Smooth muscle cell (in vitro differentiated cells): ENCODE measurements around the gene GRAPL. TPM values are rescaled to one million over a fixed set of nuclear protein-coding genes. Genes with fewer than 3 reads are reported as not detected.
"Not testable (repeated sequence)": the region's sequence is repeated elsewhere in the genome, so short reads cannot be mapped to it uniquely, and the experiment has no call there.

ENCODE experiments used
- DNase-seq: peaks from one replicate; lab custom pipeline; 2025; ENCODE audit not compliant: unreplicated experiment; lab: John Stamatoyannopoulos, UW
- H2AFZ ChIP-seq: fragments of 200-600 bp; sonication (generic); 2 replicates; pipeline ENCODE4 v1.6.0; 2016; ENCODE audit warnings: antibody characterized with exemption, low read depth, mild to moderate bottlenecking
- H3F3A ChIP-seq: fragments of 200-600 bp; sonication (generic); 2 replicates; pipeline ENCODE4 v1.6.0; 2017; ENCODE audit warnings: antibody characterized with exemption, low read depth
- H3K27ac ChIP-seq: fragments of 200-600 bp; sonication (generic); 2 replicates; pipeline ENCODE4 v1.5.1; 2016; ENCODE audit warnings: low read depth, mild to moderate bottlenecking
- H3K27me3 ChIP-seq: fragments of 200-600 bp; sonication (generic); 2 replicates; pipeline ENCODE4 v1.6.1; 2016; ENCODE audit warnings: low read depth, mild to moderate bottlenecking
- H3K36me3 ChIP-seq: fragments of 200-600 bp; sonication (generic); 2 replicates; pipeline ENCODE4 v1.5.1; 2016; ENCODE audit warnings: low read depth
- H3K4me1 ChIP-seq: fragments of 200-600 bp; sonication (generic); 2 replicates; pipeline ENCODE4 v1.5.1; 2016; ENCODE audit warnings: low read depth
- H3K4me2 ChIP-seq: fragments of 200-600 bp; sonication (generic); 2 replicates; pipeline ENCODE4 v1.6.0; 2016; ENCODE audit warnings: mild to moderate bottlenecking
- H3K4me3 ChIP-seq: fragments of 200-600 bp; sonication (generic); 2 replicates; pipeline ENCODE4 v1.5.1; 2016; ENCODE audit warnings: mild to moderate bottlenecking
- H3K79me2 ChIP-seq: fragments of 200-600 bp; sonication (generic); 2 replicates; pipeline ENCODE4 v1.6.0; 2016; ENCODE audit warnings: low read depth, mild to moderate bottlenecking
- H3K9ac ChIP-seq: fragments of 200-600 bp; sonication (generic); 2 replicates; pipeline ENCODE4 v1.6.0; 2016; ENCODE audit warnings: low read depth
- H3K9me3 ChIP-seq: fragments of 200-600 bp; sonication (generic); replicated peaks from 2 replicates; pipeline ENCODE4 v1.5.1; 2016; ENCODE audit warnings: low read depth
- H4K20me1 ChIP-seq: fragments of 200-600 bp; sonication (generic); 2 replicates; pipeline ENCODE4 v1.6.0; 2016; ENCODE audit warnings: low read depth
- WGBS: methylation state at CpG from one replicate; pipeline ENCODE4 v1.1.7; 2016; ENCODE audit warnings: low lambda C conversion rate; 5-methylcytosine and 5-hydroxymethylcytosine counted together
- polyA plus RNA-seq: library from polyadenylated mRNA; unstranded; fragments of >200 nt; fragmentation: Nextera tagmentation; extraction: Ambion mirVana; gene quantifications from 2 replicates; pipeline ENCODE4 v1.2.1, GENCODE V29; 2016
- total RNA-seq: library from RNA; depleted of rRNA; stranded (reverse); fragments of >200 nt; gene quantifications from 2 replicates; pipeline ENCODE4 v1.2.3, GENCODE V29; 2014

The GRAPL gene
- total and polyA plus RNA-seq, 2 experiments from 2014 or later: not detected

DNA sequence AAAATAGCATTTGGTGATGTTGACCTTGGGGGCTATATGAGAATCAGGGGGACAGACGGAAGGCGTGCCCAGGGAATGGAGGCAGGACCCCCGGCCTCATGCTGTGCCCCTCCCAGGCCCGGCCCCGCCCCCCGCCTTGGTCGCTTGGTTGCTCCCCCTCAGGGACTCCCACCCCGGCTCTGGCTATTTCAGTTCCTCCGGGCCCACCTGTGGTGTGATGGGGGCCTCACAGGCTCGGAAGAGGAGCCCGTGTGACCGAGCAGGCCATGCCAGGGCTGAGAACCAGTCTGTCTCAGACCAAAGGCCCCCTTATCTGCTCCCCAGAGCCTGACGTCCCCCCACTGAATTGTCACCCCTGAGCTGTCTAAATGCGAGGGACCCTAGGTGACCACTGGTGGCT, 4.4 kb downstream of the GRAPL start:
- H3K27me3 ChIP-seq, H3F3A ChIP-seq, H2AFZ ChIP-seq, H3K36me3 ChIP-seq, H3K9me3 ChIP-seq, H3K9ac ChIP-seq, H3K79me2 ChIP-seq, H3K4me2 ChIP-seq, H3K4me1 ChIP-seq, H4K20me1 ChIP-seq, H3K4me3 ChIP-seq, DNase-seq, H3K27ac ChIP-seq: not testable (repeated sequence)
- whole genome bisulfite sequencing: no CpG with 5 or more reads among the region's 14 CpGs

DNA sequence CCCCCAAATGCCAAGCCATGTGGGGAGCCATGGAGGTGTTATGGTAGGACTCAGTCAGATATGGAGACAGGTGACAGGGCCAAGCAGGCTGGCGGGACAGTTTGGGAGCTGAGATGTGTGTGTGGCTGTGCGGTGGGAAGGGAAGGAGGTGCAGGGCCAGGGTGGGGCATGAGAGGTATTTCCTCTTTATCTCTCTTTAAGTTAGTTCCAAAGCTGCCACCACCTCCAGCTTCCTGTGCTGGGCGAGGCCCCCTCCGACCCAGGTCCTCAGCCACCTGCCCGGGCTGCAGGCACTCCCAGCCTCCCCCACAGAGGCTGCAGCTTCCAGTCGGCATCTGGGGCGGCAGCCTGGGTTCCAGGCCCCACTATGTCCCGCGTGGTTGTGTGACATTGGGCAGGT, 6.4 kb downstream of the GRAPL start:
- not testable (repeated sequence) for H4K20me1 ChIP-seq, H3K79me2 ChIP-seq, H3K4me2 ChIP-seq, H3K4me3 ChIP-seq, H2AFZ ChIP-seq, H3K9me3 ChIP-seq, H3K4me1 ChIP-seq, H3K27ac ChIP-seq, H3K36me3 ChIP-seq, H3K9ac ChIP-seq, DNase-seq, H3F3A ChIP-seq, H3K27me3 ChIP-seq
- WGBS: no CpG with 5 or more reads among the region's 9 CpGs

DNA sequence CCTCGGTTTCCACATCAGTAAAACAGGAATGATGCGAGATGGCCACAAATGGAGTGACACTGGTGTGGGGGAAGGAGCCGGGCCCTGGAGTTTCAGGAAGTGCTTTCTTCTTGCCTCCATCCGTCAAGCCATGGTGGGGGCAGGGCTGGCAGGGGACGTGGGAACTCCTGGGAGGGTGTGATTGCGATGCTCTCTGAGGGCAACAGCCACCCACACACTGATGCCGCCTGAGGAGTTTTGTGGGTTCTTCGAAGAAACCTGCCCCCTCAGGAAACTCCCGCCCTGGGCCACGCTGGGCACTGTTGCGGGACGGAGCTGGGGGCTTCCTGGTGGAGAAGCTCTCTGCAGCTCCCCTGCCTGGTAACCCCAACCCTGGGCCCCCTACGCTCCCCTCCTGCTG, 8.0 kb downstream of the GRAPL start:
- not testable (repeated sequence) for H3K4me2 ChIP-seq, DNase-seq, H3K4me3 ChIP-seq, H2AFZ ChIP-seq, H3K9me3 ChIP-seq, H3K36me3 ChIP-seq, H3K4me1 ChIP-seq, H3F3A ChIP-seq, H3K27ac ChIP-seq, H4K20me1 ChIP-seq, H3K9ac ChIP-seq, H3K27me3 ChIP-seq, H3K79me2 ChIP-seq
- no CpG with 5 or more reads among the region's 13 CpGs for WGBS

DNA sequence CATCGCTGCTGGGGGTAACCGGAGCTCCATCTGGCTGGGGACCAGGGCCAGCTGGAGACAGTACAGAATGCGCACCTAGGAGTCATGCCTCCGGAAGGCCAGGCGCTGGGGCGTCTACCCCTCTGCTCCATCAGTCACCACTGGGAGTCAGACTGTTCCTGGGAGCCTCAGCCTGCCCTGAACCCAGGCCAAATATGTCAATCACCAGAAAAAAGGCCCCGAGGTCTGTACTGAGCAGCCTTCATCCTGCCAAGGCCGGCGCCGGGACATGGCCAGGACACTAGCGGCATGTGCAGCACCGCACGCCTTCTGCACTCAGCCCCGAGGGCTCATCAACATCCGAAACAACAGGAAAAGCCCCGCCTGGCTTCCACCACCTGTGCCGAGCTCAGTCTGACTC, 8.7 kb downstream of the GRAPL start:
- H2AFZ ChIP-seq, H3K9ac ChIP-seq, DNase-seq, H3F3A ChIP-seq, H3K4me2 ChIP-seq, H3K9me3 ChIP-seq, H3K36me3 ChIP-seq, H3K4me1 ChIP-seq, H3K27me3 ChIP-seq, H4K20me1 ChIP-seq, H3K27ac ChIP-seq, H3K4me3 ChIP-seq, H3K79me2 ChIP-seq: not testable (repeated sequence)
- WGBS: no CpG with 5 or more reads among the region's 17 CpGs

DNA sequence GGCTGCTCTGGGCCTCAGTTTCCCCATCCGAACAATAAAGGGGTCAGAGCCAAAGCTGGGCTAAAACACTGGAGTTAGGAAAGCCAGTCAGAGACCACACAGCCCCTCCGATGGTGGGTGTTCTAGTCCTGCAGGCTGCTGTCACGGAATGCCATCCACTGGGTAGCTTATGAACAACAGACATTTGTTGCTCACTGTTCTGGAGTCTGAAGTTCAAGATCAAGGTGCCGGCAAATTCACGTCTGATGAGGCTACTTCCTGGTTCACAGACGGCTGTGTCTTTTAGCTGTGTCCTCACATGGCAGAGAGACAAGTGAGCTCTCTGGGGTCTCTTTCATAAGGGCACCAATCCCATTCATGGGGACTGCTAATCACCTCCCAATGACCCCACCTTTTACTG, 9.2 kb downstream of the GRAPL start:
- not testable (repeated sequence) for H4K20me1 ChIP-seq, H3K9me3 ChIP-seq, H3K36me3 ChIP-seq, H3K4me3 ChIP-seq, H3F3A ChIP-seq, H3K9ac ChIP-seq, H3K4me2 ChIP-seq, H2AFZ ChIP-seq, H3K4me1 ChIP-seq, DNase-seq, H3K27ac ChIP-seq, H3K79me2 ChIP-seq, H3K27me3 ChIP-seq
- WGBS: 54% methylated on average over 2 of the region's 6 CpGs

DNA sequence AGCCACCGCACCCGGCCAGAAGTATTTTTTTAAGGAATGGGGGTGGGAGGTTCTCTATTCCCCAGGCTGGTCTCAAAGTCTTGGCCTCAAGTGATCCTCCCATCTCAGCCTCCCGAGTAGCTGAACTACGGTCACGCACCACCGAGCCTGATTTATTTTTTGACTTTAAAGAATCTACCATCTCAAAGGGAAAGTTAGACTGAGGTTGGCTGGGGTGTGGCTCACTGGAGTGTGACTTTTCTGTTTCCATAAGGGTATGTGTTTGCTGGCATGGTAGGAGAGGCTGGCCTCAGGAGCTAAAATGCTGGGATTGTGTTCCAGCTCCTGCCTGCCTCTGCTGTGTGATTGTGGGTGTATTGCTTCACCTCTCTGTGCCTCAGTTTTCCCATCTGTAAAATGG, 10.6 kb downstream of the GRAPL start:
- H3K4me1 ChIP-seq, H2AFZ ChIP-seq, H3K9me3 ChIP-seq, H4K20me1 ChIP-seq, H3K4me2 ChIP-seq, H3K9ac ChIP-seq, H3K4me3 ChIP-seq, H3K36me3 ChIP-seq, DNase-seq, H3K27ac ChIP-seq, H3K79me2 ChIP-seq, H3F3A ChIP-seq, H3K27me3 ChIP-seq: not testable (repeated sequence)
- WGBS: no CpG with 5 or more reads among the region's 6 CpGs

DNA sequence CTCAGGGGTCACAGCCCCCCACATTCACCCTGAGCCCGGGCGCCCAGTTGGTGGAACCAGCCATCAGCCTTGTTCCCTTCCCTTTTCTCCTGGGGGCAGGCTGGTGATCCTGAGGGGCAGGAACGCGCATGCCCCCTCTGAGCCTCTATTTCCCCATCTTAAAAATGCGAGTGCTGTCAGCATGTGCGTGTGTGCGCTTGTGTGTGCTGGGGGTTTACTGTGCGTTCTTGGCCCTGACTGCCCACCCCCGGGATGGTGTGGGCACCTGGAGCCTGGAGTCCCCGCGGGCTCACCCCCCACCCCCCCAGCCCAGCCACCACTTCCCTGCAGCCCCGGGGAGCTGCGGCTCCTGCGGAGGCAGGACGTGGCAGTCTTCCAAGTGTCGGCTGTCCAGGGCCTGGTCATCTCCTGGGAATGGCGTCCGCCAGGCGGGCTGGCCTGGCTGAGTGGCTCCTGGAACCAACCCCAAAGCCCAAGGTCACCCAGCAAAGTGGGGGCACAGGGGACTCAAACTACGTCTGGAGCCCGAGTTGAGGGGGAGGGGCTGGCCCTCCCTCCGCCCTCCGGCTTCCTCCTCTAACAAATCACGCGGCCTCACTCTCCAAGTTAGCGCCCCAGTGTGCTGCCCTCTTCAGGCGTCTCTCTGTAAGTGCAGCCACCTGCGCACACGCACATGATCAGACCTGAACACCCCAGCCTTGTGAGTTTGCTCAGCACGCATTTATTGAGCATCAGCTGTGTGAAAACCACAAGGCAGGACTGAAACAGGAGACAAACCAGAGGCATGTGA, 14.2 kb downstream of the GRAPL start:
- not testable (repeated sequence) for H2AFZ ChIP-seq, H3K27me3 ChIP-seq, H3K4me3 ChIP-seq, H3K36me3 ChIP-seq, H3K27ac ChIP-seq, H3K9me3 ChIP-seq, DNase-seq, H3K9ac ChIP-seq, H3K4me1 ChIP-seq, H3F3A ChIP-seq, H3K4me2 ChIP-seq, H4K20me1 ChIP-seq, H3K79me2 ChIP-seq
- 70% methylated on average over 2 of the region's 30 CpGs for WGBS
